Left ventricle myocardium inferior (tissue), 1 donor: ENCODE data around the gene COL28A1. TPM values are rescaled to one million over a fixed set of nuclear protein-coding genes. Genes with fewer than 3 reads are reported as not detected.

ENCODE experiments used
- DNase-seq: peaks from one replicate; pipeline ENCODE4 v3.0.0-alpha.2; 2020
- H3K27ac ChIP-seq: fragments of 200-600 bp; replicated peaks from 2 replicates; pipeline ENCODE4 v1.8.0; 2021
- H3K27me3 ChIP-seq: fragments of 200-600 bp; 2 replicates; pipeline ENCODE4 v1.8.0; 2021; ENCODE audit warnings: low read depth
- H3K36me3 ChIP-seq: fragments of 200-600 bp; 2 replicates; pipeline ENCODE4 v1.8.0; 2021
- H3K4me1 ChIP-seq: fragments of 200-600 bp; 2 replicates; pipeline ENCODE4 v1.8.0; 2021
- H3K4me3 ChIP-seq: fragments of 200-600 bp; 2 replicates; pipeline ENCODE4 v1.8.0; 2021; ENCODE audit warnings: mild to moderate bottlenecking, moderate library complexity
- H3K9me3 ChIP-seq: fragments of 200-600 bp; replicated peaks from 2 replicates; pipeline ENCODE4 v1.8.0; 2021
- intact Hi-C: fragments of 100-400 bp; cut with micrococcal nuclease; formaldehyde crosslinking; loops from one replicate; pipeline ENCODE4 v1.11.0; 2022
- total RNA-seq: library from RNA; stranded (reverse); fragmentation: NEBNext Ultra II Directional; extraction: Animal tissue kit (Norgen Biotek cat#: 25700); gene quantifications from one replicate; pipeline ENCODE4 v1.2.1, GENCODE V29; 2021
- TF ChIP-seq, protein P1 (sequence below): fragments of 200-600 bp; IDR thresholded peaks from 2 replicates; pipeline ENCODE4 v1.8.0; 2021; ENCODE audit warnings: antibody characterized with exemption, mild to moderate bottlenecking, borderline replicate concordance
- donor health status: DM: no; HTN: yes; CAD: no; lungs with severe emphysema.

Gene COL28A1
- total RNA-seq, 1 donor from 2014 or later = 1.9 TPM

DNA sequence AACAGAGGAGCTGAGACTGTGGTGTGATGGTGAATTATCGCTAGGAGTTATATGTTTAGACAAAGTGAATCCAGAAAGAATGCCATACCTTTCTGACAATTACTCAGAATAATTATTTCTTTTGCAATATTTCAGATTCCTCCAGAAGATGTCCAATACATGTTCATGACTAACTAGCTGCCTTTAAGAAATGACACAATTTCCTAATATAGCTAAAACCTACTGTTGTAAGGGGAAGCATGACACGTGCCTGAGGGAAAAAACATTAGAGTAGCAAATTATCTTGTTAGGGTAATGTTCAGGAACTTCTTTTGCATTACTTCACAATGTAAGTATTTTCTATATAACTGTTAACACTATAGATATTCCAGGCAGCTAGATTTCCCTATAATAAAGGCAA lies 150.3 kb downstream of the COL28A1 start:
- TF ChIP-seq, protein P1, sequence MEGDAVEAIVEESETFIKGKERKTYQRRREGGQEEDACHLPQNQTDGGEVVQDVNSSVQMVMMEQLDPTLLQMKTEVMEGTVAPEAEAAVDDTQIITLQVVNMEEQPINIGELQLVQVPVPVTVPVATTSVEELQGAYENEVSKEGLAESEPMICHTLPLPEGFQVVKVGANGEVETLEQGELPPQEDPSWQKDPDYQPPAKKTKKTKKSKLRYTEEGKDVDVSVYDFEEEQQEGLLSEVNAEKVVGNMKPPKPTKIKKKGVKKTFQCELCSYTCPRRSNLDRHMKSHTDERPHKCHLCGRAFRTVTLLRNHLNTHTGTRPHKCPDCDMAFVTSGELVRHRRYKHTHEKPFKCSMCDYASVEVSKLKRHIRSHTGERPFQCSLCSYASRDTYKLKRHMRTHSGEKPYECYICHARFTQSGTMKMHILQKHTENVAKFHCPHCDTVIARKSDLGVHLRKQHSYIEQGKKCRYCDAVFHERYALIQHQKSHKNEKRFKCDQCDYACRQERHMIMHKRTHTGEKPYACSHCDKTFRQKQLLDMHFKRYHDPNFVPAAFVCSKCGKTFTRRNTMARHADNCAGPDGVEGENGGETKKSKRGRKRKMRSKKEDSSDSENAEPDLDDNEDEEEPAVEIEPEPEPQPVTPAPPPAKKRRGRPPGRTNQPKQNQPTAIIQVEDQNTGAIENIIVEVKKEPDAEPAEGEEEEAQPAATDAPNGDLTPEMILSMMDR = no peak
- Histone ChIP-seq H3K27me3 (no peaks in the 10 kb centered on the region), H3K27ac (no peak overlapping the region), H3K4me1 (no peaks in the 10 kb centered on the region), H3K9me3 (peaks cover 7% of the 10 kb centered on the region), H3K4me3 (no peak overlapping the region), H3K36me3 (no peaks in the 10 kb centered on the region)
- intact Hi-C loops = no loop called here
- DNase-seq = no peak

GRCh38 chr7:7384228-7384627 lies 151.4 kb downstream of the COL28A1 start:
- Histone ChIP-seq H3K27ac (no peak overlapping the region), H3K9me3 (peaks cover 4% of the 10 kb centered on the region), H3K4me3 (no peak overlapping the region), H3K4me1 (no peaks in the 10 kb centered on the region), H3K27me3 (no peaks in the 10 kb centered on the region), H3K36me3 (no peaks in the 10 kb centered on the region)
- TF ChIP-seq, protein P1 = no peak
- intact Hi-C loops = no loop called here
- DNase-seq = no peak

- H3K27ac ChIP-seq = no peak overlapping the region
- H3K27me3 ChIP-seq = no peaks in the 10 kb centered on the region
- TF ChIP-seq, protein P1 = no peak
- no peaks in the 10 kb centered on the region for H3K4me1 ChIP-seq
- H3K9me3 ChIP-seq = no peaks in the 10 kb centered on the region
- no peak overlapping the region for H3K4me3 ChIP-seq
- H3K36me3 ChIP-seq = no peaks in the 10 kb centered on the region
- intact Hi-C loops = no loop called here
- no peak for DNase-seq
These were observed 160.1 kb downstream of the COL28A1 start for GRCh38 chr7:7375538-7375937.

DNA sequence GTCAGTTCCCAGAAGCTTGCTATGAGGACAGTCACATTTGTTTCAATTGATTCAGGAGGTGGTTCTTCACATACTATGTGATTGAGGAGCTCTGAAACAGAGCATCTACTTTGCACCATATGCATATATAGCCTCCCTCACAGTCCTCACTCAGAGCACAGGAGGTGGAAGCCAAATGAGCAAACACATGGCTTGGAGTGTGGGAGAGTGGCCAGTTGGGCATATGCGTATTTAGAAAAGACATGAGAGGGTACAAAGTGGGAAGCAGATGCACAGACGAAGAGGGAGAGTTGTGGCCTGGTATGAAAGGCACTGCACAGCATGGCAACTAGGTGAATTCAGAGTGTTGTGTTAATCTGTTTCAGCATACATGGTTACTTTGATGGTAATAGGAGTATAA lies 165.6 kb downstream of the COL28A1 start:
- Histone ChIP-seq H3K27ac (no peak overlapping the region), H3K4me1 (no peaks in the 10 kb centered on the region), H3K9me3 (no peaks in the 10 kb centered on the region), H3K4me3 (no peak overlapping the region), H3K27me3 (no peaks in the 10 kb centered on the region), H3K36me3 (no peaks in the 10 kb centered on the region)
- no peak for DNase-seq
- intact Hi-C loops = no loop called here
- TF ChIP-seq, protein P1 = no peak

- TF ChIP-seq, protein P1 = no peak
- Histone ChIP-seq H3K36me3 (no peaks in the 10 kb centered on the region), H3K9me3 (peaks cover 5% of the 10 kb centered on the region), H3K4me3 (no peak overlapping the region), H3K27me3 (no peaks in the 10 kb centered on the region), H3K27ac (no peak overlapping the region), H3K4me1 (no peaks in the 10 kb centered on the region)
- no peak for DNase-seq
- intact Hi-C loops = no loop called here
These were observed 166.5 kb downstream of the COL28A1 start for GRCh38 chr7:7369134-7369533.

DNA sequence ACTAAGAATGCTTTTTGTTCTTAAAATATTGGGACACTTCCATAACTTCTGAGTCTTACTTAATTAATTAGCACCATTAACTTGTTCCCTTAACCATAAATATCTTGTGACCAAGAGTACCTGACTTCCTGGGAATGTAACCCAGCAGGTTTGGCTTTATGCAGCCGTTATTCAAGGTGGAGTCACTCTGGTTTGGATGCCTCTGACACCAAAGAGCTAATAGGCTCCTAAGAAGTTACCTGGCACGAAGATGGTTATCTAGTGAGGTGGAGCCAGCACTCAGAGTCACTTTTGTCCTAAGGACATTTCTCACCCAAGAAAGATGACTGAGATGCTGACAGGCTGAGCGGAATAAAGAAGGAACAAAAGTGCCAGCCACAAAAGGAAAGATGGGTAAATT lies 181.0 kb downstream of the COL28A1 start:
- no peak for DNase-seq
- intact Hi-C loops = no loop called here
- Histone ChIP-seq H3K36me3 (no peaks in the 10 kb centered on the region), H3K27me3 (no peaks in the 10 kb centered on the region), H3K27ac (no peak overlapping the region), H3K4me1 (no peaks in the 10 kb centered on the region), H3K4me3 (no peak overlapping the region), H3K9me3 (no peaks in the 10 kb centered on the region)
- TF ChIP-seq, protein P1 = no peak
